GM23338 (cell line): Measurements from ENCODE around the gene RECQL5. TPM values are rescaled to one million over a fixed set of nuclear protein-coding genes. Genes with fewer than 3 reads are reported as not detected.

ENCODE experiments used
- ATAC-seq: fragments of 200-7000 bp; cut with Tn5 transposase; 3 replicates; pipeline ENCODE4 v1.9.1; 2020
- DNase-seq: peaks from one replicate; pipeline ENCODE4 v3.0.0-alpha.2; 2015; ENCODE audit warnings: low spot score
- H2AFZ ChIP-seq: fragments of 200-600 bp; sonication (generic); 2 replicates; pipeline ENCODE4 v1.8.0; 2016; ENCODE audit warnings: antibody characterized with exemption, mild to moderate bottlenecking, moderate library complexity
- H3F3A ChIP-seq: fragments of 200-600 bp; sonication (generic); replicated peaks from 2 replicates; pipeline ENCODE4 v1.8.0; 2017; ENCODE audit warnings: antibody characterized with exemption, mixed run types, low read depth
- H3K27ac ChIP-seq: fragments of 200-600 bp; sonication (generic); 2 replicates; pipeline ENCODE4 v1.6.1; 2016; ENCODE audit warnings: low read depth
- H3K27me3 ChIP-seq: fragments of 200-600 bp; sonication (generic); 2 replicates; pipeline ENCODE4 v1.8.0; 2016; ENCODE audit warnings: mild to moderate bottlenecking, mixed run types, moderate library complexity; ENCODE audit not compliant: insufficient read depth
- H3K36me3 ChIP-seq: fragments of 200-600 bp; sonication (generic); 2 replicates; pipeline ENCODE4 v1.8.0; 2016; ENCODE audit warnings: mild to moderate bottlenecking; ENCODE audit not compliant: insufficient read depth
- H3K4me1 ChIP-seq: fragments of 200-600 bp; sonication (generic); 2 replicates; pipeline ENCODE4 v1.8.0; 2016; ENCODE audit warnings: mild to moderate bottlenecking, moderate library complexity; ENCODE audit not compliant: insufficient read depth
- H3K4me2 ChIP-seq: fragments of 200-600 bp; sonication (generic); 2 replicates; pipeline ENCODE4 v1.7.1; 2017; ENCODE audit warnings: mixed run types
- H3K4me3 ChIP-seq: fragments of 200-600 bp; sonication (generic); 2 replicates; pipeline ENCODE4 v1.6.1; 2016; ENCODE audit warnings: mixed run types
- H3K79me2 ChIP-seq: fragments of 200-600 bp; sonication (generic); replicated peaks from 2 replicates; pipeline ENCODE4 v1.8.0; 2017; ENCODE audit warnings: mild to moderate bottlenecking; ENCODE audit not compliant: insufficient read depth
- H3K9me2 ChIP-seq: fragments of 200-600 bp; sonication (generic); 2 replicates; pipeline ENCODE4 v1.8.0; 2017; ENCODE audit not compliant: insufficient read depth
- H4K20me1 ChIP-seq: fragments of 200-600 bp; sonication (generic); replicated peaks from 2 replicates; pipeline ENCODE4 v1.8.0; 2017; ENCODE audit warnings: mild to moderate bottlenecking; ENCODE audit not compliant: insufficient read depth
- H3K27ac Mint-ChIP-seq: 2 replicates; pipeline ENCODE4 v1.8.0; 2020; ENCODE audit warnings: inconsistent platforms, mild to moderate bottlenecking, moderate library complexity, mixed read lengths
- H3K27me3 Mint-ChIP-seq: 3 replicates; pipeline ENCODE4 v1.8.0; 2022; ENCODE audit warnings: low read depth, mild to moderate bottlenecking, moderate library complexity, mixed read lengths, inconsistent platforms; ENCODE audit not compliant: insufficient read depth, poor library complexity
- H3K36me3 Mint-ChIP-seq: 3 replicates; pipeline ENCODE4 v1.8.0; 2021; ENCODE audit warnings: low read depth, mild to moderate bottlenecking, inconsistent platforms, moderate library complexity, mixed read lengths
- H3K4me1 Mint-ChIP-seq: 3 replicates; pipeline ENCODE4 v1.8.0; 2020; ENCODE audit warnings: mild to moderate bottlenecking, inconsistent platforms, mixed read lengths
- H3K4me3 Mint-ChIP-seq: 3 replicates; pipeline ENCODE4 v1.8.0; 2021; ENCODE audit warnings: moderate library complexity, mild to moderate bottlenecking, inconsistent platforms, mixed read lengths
- H3K9me3 Mint-ChIP-seq: 3 replicates; pipeline ENCODE4 v1.8.0; 2020; ENCODE audit warnings: moderate library complexity, mild to moderate bottlenecking, inconsistent platforms, mixed read lengths
- CREB1 ChIP-seq: fragments of 250-450 bp; sonication (Bioruptor Pico); IDR thresholded peaks from 2 replicates; pipeline ENCODE4 v1.5.0; 2020; ENCODE audit warnings: low read depth, mild to moderate bottlenecking, moderate library complexity
- CTCF ChIP-seq, 2 experiments: fragments of 200-600 bp in 1 of 2; sonication (generic) in 1 of 2; conservative IDR thresholded peaks; 2 replicates each; pipeline versions ENCODE4 v1.5.1 to v1.6.1; 2016 to 2017; ENCODE audit warnings: antibody characterized with exemption in 2 of 2, low read depth in 2 of 2, mild to moderate bottlenecking in 2 of 2, moderate library complexity in 1 of 2
- ETS1 ChIP-seq: IDR thresholded peaks from 2 replicates; pipeline ENCODE4 v1.6.1; 2016; ENCODE audit warnings: antibody characterized with exemption
- EZH2 ChIP-seq: fragments of 200-600 bp; sonication (generic); IDR thresholded peaks from one replicate; pipeline ENCODE4 v1.8.0; 2017; ENCODE audit warnings: antibody characterized with exemption, mild to moderate bottlenecking, low read depth; ENCODE audit not compliant: unreplicated experiment
- EZH2phosphoT487 ChIP-seq: fragments of 200-600 bp; sonication (generic); IDR thresholded peaks from one replicate; pipeline ENCODE4 v1.8.1; 2018; ENCODE audit warnings: antibody characterized with exemption; ENCODE audit not compliant: unreplicated experiment
- JUNB ChIP-seq: IDR thresholded peaks from one replicate; pipeline ENCODE4 v1.6.1; 2016; ENCODE audit warnings: antibody characterized with exemption; ENCODE audit not compliant: unreplicated experiment
- NANOG ChIP-seq: IDR thresholded peaks from 2 replicates; pipeline ENCODE4 v1.6.1; 2016; ENCODE audit warnings: antibody characterized with exemption, borderline replicate concordance
- POLR2AphosphoS5 ChIP-seq: IDR thresholded peaks from 2 replicates; pipeline ENCODE4 v1.6.1; 2016; ENCODE audit warnings: antibody characterized with exemption, low read depth
- STAT1 ChIP-seq: IDR thresholded peaks from one replicate; pipeline ENCODE4 v1.6.1; 2016; ENCODE audit warnings: antibody characterized with exemption; ENCODE audit not compliant: unreplicated experiment
- ZNF114 ChIP-seq: fragments of 250-450 bp; sonication (Bioruptor Pico); IDR thresholded peaks from 2 replicates; pipeline ENCODE4 v1.5.0; 2020; ENCODE audit warnings: mild to moderate bottlenecking, moderate library complexity
- ZNF331 ChIP-seq: fragments of 250-450 bp; sonication (Bioruptor Pico); IDR thresholded peaks from 2 replicates; pipeline ENCODE4 v1.5.0; 2020; ENCODE audit warnings: low read depth, mild to moderate bottlenecking, moderate library complexity
- polyA plus RNA-seq: library from polyadenylated mRNA; unstranded; fragments of >200 nt; fragmentation: Nextera tagmentation; extraction: Ambion mirVana; gene quantifications from 2 replicates; pipeline ENCODE4 v1.2.1, GENCODE V29; 2016
- total RNA-seq: library from RNA; depleted of rRNA; stranded (reverse); fragments of >200 nt; shearing (Covaris generic); gene quantifications from 2 replicates; pipeline ENCODE4 v1.2.3, GENCODE V29; 2014
- TF ChIP-seq, protein P1 (sequence below): fragments of 250-450 bp; sonication (Bioruptor Pico); IDR thresholded peaks from 2 replicates; pipeline ENCODE4 v1.5.0; 2020; ENCODE audit warnings: mild to moderate bottlenecking, moderate library complexity
- TF ChIP-seq, protein P2 (sequence below): IDR thresholded peaks from one replicate; pipeline ENCODE4 v1.6.1; 2018; ENCODE audit warnings: antibody characterized with exemption; ENCODE audit not compliant: unreplicated experiment

Gene RECQL5
- total and polyA plus RNA-seq, 2 experiments from 2014 or later, result 20.0 to 23.3 TPM

- Mint-ChIP-seq H3K4me1 (peaks cover 9% of the 10 kb centered on the region; the same call in 2 of the 3 replicates), H3K9me3 (no peaks in the 10 kb centered on the region), H3K27me3 (peaks cover 9% of the 10 kb centered on the region), H3K36me3 (peaks cover 5% of the 10 kb centered on the region; the same call in 1 of the 3 replicates), H3K4me3 (no peak overlapping the region), H3K27ac (no peak overlapping the region)
- H3K4me2 ChIP-seq, result no peak overlapping the region
- no peaks in the 10 kb centered on the region for H3K9me2 ChIP-seq
- no peaks in the 10 kb centered on the region for H3K79me2 ChIP-seq
- H3F3A ChIP-seq, result no peaks in the 10 kb centered on the region
- H3K4me1 ChIP-seq, result peaks cover 5% of the 10 kb centered on the region
- TF ChIP-seq, protein P1, sequence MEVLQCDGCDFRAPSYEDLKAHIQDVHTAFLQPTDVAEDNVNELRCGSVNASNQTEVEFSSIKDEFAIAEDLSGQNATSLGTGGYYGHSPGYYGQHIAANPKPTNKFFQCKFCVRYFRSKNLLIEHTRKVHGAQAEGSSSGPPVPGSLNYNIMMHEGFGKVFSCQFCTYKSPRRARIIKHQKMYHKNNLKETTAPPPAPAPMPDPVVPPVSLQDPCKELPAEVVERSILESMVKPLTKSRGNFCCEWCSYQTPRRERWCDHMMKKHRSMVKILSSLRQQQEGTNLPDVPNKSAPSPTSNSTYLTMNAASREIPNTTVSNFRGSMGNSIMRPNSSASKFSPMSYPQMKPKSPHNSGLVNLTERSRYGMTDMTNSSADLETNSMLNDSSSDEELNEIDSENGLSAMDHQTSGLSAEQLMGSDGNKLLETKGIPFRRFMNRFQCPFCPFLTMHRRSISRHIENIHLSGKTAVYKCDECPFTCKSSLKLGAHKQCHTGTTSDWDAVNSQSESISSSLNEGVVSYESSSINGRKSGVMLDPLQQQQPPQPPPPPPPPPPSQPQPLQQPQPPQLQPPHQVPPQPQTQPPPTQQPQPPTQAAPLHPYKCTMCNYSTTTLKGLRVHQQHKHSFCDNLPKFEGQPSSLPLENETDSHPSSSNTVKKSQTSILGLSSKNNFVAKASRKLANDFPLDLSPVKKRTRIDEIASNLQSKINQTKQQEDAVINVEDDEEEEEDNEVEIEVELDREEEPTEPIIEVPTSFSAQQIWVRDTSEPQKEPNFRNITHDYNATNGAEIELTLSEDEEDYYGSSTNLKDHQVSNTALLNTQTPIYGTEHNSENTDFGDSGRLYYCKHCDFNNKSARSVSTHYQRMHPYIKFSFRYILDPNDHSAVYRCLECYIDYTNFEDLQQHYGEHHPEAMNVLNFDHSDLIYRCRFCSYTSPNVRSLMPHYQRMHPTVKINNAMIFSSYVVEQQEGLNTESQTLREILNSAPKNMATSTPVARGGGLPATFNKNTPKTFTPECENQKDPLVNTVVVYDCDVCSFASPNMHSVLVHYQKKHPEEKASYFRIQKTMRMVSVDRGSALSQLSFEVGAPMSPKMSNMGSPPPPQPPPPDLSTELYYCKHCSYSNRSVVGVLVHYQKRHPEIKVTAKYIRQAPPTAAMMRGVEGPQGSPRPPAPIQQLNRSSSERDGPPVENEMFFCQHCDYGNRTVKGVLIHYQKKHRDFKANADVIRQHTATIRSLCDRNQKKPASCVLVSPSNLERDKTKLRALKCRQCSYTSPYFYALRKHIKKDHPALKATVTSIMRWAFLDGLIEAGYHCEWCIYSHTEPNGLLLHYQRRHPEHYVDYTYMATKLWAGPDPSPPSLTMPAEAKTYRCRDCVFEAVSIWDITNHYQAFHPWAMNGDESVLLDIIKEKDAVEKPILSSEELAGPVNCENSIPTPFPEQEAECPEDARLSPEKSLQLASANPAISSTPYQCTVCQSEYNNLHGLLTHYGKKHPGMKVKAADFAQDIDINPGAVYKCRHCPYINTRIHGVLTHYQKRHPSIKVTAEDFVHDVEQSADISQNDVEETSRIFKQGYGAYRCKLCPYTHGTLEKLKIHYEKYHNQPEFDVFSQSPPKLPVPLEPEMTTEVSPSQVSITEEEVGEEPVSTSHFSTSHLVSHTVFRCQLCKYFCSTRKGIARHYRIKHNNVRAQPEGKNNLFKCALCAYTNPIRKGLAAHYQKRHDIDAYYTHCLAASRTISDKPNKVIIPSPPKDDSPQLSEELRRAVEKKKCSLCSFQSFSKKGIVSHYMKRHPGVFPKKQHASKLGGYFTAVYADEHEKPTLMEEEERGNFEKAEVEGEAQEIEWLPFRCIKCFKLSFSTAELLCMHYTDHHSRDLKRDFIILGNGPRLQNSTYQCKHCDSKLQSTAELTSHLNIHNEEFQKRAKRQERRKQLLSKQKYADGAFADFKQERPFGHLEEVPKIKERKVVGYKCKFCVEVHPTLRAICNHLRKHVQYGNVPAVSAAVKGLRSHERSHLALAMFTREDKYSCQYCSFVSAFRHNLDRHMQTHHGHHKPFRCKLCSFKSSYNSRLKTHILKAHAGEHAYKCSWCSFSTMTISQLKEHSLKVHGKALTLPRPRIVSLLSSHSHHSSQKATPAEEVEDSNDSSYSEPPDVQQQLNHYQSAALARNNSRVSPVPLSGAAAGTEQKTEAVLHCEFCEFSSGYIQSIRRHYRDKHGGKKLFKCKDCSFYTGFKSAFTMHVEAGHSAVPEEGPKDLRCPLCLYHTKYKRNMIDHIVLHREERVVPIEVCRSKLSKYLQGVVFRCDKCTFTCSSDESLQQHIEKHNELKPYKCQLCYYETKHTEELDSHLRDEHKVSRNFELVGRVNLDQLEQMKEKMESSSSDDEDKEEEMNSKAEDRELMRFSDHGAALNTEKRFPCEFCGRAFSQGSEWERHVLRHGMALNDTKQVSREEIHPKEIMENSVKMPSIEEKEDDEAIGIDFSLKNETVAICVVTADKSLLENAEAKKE (CRISPR knock-in tag), result no peak
- TF ChIP-seq EZH2 (no peak), ZNF114 (CRISPR knock-in tag) (no peak), ZNF331 (CRISPR knock-in tag) (no peak), POLR2AphosphoS5 (no peak), ETS1 (no peak), CREB1 (CRISPR knock-in tag) (no peak), CTCF (conservative IDR thresholded peaks at IDR 0.05; ENCODE audit: low read depth in 2 of 2) (no peak), NANOG (no peak), JUNB (no peak), EZH2phosphoT487 (no peak), STAT1 (no peak)
- TF ChIP-seq, protein P2, sequence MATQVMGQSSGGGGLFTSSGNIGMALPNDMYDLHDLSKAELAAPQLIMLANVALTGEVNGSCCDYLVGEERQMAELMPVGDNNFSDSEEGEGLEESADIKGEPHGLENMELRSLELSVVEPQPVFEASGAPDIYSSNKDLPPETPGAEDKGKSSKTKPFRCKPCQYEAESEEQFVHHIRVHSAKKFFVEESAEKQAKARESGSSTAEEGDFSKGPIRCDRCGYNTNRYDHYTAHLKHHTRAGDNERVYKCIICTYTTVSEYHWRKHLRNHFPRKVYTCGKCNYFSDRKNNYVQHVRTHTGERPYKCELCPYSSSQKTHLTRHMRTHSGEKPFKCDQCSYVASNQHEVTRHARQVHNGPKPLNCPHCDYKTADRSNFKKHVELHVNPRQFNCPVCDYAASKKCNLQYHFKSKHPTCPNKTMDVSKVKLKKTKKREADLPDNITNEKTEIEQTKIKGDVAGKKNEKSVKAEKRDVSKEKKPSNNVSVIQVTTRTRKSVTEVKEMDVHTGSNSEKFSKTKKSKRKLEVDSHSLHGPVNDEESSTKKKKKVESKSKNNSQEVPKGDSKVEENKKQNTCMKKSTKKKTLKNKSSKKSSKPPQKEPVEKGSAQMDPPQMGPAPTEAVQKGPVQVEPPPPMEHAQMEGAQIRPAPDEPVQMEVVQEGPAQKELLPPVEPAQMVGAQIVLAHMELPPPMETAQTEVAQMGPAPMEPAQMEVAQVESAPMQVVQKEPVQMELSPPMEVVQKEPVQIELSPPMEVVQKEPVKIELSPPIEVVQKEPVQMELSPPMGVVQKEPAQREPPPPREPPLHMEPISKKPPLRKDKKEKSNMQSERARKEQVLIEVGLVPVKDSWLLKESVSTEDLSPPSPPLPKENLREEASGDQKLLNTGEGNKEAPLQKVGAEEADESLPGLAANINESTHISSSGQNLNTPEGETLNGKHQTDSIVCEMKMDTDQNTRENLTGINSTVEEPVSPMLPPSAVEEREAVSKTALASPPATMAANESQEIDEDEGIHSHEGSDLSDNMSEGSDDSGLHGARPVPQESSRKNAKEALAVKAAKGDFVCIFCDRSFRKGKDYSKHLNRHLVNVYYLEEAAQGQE, result no peak
- H3K27me3 ChIP-seq, result no peaks in the 10 kb centered on the region
- no peak overlapping the region for H3K4me3 ChIP-seq
- ATAC-seq (no peak), DNase-seq (no peak)
- no peaks in the 10 kb centered on the region; the same call in 1 of the 2 replicates for H3K36me3 ChIP-seq
- H3K27ac ChIP-seq, result no peak overlapping the region
- no peak overlapping the region for H2AFZ ChIP-seq
- H4K20me1 ChIP-seq, result no peaks in the 10 kb centered on the region
Observed at GRCh38 chr17:75628425-75628824, 38.5 kb downstream of the RECQL5 start.
